Stimulated activated CD4-positive, alpha-beta T cell treated with anti-CD3 and anti-CD28 coated beads, TNF-alpha, amount 100 ng/mL, for 24 hours (primary cell): ENCODE data around the gene TRMT61A.

Source experiments
- DNase-seq, 3 experiments: peaks; one replicate each; pipeline ENCODE4 v3.0.0-alpha.2; 2020; ENCODE audit warnings: low read depth in 3 of 3

Gene TRMT61A

DNA sequence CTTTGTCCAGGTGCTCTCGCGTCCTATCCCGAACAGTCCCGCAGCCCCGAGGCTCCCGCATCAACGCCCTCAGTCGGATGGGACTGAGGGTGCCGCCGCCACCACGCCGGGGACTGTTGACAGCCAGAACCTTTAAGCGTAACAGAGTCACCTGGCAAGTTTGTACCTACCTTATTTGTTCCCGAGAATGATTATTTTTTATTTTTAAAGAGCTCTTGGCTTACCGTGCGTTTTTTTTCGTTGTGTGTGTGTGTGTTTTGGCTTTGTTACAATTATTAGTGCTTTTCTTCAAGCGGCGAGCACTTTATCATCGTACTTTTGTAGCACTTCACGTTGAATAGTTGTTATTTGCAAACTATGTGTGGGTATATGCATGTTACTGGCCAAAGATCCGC lies 34.2 kb downstream of the TRMT61A start:
- DNase-seq = no peak

DNA sequence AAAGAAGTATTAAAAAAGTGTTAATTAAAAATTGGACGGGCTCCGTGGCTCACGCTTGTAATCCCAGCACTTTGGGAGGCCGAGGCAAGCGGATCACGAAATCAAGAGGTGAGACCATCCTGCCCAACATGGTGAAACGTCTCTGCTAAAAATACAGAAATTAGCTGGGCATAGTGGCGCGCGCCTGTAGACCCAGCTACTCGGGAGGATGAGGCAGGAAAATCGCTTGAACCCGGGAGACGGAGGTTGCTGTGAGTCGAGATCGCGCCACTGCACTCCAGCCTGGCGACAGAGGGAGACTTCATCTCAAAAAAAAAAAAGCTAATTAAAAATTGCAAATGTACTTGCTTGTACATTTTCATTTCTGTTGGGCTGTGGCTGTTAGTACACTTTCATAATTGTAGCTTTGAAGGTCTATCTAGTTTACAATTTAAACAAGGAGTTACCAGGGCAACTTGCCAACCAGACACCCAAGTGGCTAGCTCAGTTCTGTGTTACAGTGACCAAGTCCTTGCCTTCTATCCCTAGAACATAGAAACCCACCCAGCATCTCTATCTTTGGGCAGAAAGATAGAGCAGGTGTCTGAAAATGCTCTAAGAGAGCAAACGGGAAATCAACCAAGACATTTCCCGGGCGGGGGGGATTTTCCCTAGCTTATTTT lies 35.0 kb downstream of the TRMT61A start:
- DNase-seq = no peak

DNA sequence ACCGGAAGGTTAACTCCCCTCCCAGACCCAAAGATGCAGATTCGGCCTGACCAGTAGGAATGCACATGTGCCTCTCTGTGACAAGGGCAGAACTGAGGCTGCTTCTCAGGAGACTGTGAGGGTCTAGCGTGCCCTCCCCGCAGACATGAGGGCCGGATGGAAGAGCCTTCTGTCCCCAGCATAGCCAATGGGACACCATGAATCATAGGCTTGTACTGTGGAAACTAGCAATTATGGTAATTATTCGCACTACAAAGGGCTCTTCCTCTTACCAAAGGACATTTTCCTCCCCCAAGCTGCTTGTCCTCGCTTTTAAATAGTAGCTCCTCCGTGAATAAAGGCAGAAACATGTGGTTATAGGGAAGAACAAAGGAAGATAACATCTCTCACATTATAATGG lies 40.0 kb downstream of the TRMT61A start:
- DNase-seq = no peak

DNA sequence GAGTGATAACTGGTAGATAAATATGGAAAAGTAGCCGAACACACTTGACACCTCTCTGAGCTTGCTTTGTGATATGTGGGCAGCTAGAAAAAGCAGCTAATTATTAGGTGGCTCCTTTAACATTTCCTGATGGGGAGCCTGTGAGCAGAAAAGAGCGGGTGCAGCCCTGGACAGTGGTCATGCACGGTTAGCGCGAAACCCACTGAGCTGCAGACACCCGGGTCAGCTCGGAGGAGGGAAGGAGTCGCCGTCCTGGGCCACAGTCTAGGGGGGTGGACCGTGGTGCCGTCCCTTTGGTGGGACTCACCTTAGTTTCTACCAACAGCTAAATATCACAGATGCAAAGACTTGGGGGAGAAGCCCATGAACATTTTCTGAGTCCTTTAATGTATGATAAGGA lies 40.4 kb downstream of the TRMT61A start:
- no peak for DNase-seq

DNA sequence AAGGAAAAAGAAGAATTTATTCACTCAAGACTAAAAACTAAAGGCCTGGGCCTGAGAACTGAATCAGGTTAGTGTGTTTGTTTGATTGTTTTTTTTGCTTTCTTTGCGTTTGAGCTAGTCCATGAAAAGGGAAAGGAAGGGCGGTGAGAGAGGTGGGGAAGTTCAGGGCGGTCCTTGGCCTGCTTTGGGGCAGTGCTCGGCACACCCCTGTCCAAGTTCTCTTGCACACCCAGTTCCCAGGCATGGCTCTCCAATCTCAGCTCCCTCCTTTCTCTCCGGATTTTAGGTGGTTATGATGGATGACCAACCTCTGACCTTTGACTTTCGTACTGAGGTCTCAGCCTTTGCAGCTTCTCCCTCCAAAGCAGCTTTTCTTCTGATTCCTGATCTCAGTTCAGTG lies 45.1 kb downstream of the TRMT61A start:
- no peak for DNase-seq

DNA sequence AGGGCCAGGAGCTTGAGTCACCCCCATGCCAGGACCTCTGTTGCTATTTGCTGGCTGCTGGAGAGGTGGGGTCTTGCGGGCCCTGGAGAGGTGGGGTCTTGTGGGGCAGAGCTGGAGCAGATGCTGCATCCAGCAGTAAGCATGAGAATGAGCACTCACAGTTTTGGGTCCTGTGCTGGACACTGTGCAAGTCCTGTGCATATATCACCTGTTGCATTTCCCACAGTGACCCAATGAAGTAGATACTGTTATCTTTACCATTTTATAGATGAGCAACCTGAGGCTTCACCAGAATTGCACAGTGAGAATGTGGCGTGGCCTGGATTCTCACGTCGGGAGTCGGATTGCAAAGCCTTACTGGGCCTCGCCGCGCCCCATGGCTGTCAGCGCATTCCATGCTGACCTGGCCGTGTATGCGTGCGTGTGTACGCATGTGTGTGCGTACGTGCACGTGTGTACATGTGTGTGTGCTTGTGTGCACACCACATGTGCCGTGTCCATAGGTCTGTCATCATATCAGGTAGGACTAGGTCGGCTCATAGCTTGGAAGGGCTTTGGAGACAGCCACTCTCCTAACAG lies 45.8 kb downstream of the TRMT61A start:
- DNase-seq = no peak

DNA sequence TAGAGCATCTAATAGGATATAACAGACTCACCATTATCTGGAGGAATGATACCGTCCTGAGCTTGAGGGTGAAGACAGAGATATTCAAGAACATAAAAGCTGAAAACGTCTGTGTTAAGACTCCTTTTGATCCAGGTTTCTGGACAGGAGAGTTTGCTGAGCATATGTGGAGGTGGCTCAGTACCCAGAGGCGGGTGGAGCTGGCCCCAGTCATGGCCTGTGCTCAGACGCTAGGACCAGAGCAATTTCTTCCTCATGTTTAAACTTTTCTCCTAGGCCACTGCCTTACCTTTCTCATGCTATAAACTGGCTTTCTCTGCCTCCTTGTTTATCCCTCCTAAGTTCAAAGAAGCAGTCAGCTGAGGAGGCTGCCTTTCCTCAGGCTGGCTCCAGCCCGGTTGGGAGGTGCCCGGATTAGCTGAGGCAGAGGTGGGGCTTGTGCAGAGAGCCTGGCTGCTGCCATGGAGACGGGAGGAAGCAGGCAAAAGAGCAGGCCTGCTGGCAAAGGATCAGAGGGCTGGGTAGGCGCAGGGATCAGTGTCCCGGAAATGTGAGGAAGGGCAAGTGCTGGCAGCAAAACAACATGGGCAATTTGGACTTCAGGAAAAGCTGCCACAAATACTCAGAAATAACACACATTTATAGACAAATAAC lies 47.5 kb downstream of the TRMT61A start:
- DNase-seq = no peak

DNA sequence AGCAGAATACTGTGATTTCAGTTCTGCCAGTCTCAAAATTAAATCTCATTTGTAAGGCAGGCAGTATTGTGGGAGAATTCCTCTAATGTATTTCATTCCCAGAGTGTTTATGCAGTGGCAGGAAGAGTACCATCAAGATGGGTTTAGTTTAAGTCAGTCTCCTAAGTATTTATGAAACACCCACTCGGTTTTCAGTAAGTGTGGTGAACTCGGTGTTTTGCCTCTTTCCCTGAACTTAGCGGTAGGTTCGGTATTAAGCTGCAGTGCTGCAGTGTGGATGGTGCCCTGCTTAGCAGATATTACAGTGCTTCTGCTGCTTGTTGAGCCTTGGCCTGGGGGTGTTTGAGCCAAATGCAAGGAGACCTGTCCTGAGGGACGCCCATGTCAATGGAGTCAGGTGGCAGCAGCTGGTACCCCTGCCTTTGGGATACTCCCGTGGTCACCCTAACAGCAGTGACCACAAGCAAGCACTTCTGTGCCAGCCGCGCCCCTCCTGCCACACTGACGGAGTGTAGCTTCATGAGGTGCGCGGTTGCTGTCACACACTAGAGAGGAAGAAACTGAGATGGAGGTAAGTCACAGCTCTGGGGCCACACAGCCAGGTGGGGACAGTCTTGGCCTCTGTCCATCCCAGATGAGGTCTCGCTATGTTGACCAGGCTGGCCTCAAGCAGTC lies 49.5 kb downstream of the TRMT61A start:
- DNase-seq = no peak

DNA sequence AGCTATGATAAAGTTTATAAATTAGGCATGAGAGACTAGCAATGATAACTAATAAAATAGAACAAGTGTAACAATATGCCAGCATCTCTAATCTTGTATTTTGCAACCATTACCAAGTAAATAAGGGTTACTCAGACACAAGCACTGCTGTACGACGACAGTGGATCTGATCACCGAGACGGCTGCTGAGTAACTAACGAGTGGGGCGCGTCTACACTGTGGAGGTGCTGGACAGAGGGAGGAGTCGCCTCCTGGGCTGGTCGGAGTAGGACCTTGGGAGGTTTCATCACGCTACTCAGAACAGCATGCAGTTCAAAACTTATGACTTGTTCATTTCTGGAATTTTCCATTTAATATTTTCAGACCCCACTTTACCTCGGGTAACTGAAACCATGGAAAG lies 52.2 kb downstream of the TRMT61A start:
- no peak for DNase-seq

DNA sequence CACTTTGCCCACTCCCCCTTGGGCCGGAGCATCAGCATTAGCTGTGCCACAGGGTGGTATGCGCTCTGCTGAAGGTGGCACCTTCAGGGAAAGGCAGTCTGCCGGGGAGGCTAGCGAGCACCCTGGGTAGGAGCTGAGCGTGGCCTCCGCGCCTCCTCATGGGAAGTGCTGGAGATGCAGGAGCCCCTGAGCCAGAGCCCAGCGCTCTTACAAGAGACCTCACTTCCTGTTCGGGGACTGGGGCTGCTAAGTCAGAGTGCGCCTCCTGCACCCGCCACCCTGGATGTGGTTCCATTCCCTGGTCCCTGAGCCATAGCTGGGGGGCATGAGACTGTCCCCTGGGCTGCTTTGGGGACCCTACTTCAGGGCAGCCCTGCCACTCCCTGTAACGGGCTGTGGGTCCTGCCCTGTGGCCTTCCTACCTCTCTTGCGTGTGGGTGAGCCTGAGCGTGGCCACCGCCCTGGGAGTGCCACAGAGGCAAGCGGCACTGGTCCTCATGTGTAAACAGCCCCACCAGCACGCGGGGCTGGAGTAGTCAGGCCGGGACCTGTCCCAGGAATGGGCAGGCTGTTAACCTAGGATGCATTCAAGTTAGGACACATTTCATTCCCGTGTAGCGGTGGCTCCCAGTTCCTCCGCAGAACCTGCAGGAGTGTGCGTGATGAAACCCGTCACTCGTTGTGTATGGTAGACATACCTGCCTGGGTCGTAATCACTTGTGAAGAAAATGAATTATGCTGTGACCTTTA lies 53.1 kb downstream of the TRMT61A start:
- no peak for DNase-seq

DNA sequence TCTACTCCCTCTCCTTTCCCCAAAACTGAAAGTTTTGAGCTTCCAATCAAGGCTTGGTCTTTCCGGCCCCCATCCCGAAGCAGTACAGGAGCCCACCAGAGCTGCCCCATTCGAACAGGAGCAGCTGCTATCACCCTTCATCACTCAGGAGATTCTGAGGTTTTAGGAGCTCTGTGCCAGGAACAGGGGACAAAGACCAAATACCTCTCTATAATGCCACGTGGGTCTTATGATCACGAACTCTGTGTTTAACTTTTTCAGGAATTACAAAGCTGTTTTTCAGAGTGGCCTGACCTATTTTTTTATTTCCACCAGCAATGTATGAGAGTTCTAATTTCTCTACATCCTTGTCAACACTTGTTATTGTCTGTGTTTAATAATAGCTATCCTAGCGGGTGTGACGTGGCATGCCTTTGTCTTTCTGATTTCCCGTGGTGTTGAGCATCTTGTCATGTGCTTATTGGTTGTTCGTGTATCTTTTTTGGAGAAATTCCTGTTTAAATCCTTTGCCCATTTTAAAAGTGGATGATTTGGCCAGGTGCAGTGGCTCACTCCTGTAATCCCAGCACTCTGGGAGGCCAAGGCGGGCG lies 55.4 kb downstream of the TRMT61A start:
- DNase-seq = no peak
